NB4 (cell line): Measurements from ENCODE around the gene ZNF425.

Experiments
- POLR2A ChIP-seq: IDR thresholded peaks from 2 replicates; pipeline ENCODE4 v1.6.1; 2011; ENCODE audit warnings: mild to moderate bottlenecking; ENCODE audit not compliant: insufficient read length; ENCODE audit errors: extremely low read depth
- TF ChIP-seq, protein P1 (sequence below): IDR thresholded peaks from one replicate; pipeline ENCODE4 v1.5.1; 2012; ENCODE audit warnings: low read depth, low read length

DNA sequence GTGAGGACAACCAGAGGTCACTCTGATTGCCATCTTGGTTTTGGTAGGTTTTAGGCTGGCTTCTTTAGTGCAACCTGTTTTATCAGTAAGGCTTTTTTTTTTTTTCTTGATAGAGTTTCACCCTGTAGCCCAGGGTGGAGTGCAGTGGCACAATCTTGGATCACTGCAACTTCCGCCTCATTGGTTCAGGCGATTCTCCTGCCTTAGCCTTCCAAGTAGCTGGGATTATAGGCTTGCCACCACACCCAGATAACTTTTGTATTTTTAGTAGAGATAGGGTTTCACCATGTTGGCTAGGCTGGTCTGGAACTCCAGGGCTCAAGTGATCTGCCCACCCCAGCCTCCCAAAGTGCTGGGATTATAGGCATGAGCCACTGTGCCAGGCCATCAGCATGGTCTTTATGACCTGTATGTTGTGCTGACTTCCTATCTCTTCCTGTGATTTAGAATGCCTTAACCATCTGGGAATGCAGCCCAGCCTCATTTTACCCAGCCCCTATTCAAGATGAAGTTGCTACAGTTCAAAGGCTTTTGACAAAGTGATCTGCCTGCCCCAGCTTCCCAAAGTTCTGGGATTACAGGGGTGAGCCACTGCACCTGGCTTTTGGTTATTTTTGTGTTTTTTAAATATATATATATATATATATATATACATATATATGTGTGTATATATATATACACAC, 7.0 kb upstream of the ZNF425 start:
- TF ChIP-seq, protein P1, sequence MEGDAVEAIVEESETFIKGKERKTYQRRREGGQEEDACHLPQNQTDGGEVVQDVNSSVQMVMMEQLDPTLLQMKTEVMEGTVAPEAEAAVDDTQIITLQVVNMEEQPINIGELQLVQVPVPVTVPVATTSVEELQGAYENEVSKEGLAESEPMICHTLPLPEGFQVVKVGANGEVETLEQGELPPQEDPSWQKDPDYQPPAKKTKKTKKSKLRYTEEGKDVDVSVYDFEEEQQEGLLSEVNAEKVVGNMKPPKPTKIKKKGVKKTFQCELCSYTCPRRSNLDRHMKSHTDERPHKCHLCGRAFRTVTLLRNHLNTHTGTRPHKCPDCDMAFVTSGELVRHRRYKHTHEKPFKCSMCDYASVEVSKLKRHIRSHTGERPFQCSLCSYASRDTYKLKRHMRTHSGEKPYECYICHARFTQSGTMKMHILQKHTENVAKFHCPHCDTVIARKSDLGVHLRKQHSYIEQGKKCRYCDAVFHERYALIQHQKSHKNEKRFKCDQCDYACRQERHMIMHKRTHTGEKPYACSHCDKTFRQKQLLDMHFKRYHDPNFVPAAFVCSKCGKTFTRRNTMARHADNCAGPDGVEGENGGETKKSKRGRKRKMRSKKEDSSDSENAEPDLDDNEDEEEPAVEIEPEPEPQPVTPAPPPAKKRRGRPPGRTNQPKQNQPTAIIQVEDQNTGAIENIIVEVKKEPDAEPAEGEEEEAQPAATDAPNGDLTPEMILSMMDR = no peak
- TF ChIP-seq POLR2A = no peak
